WTC11 (cell line): ENCODE results near the gene PXYLP1.

Experiments used
- CREM ChIP-seq: sonication (generic); formaldehyde crosslinking; IDR thresholded peaks from 2 replicates; pipeline ENCODE4 v1.8.1; 2022; ENCODE audit warnings: mild to moderate bottlenecking, missing genetic modification reagents, moderate library complexity
- PRRX2 ChIP-seq: fragments of 250-450 bp; sonication (Bioruptor Pico); IDR thresholded peaks from 2 replicates; pipeline ENCODE4 v1.8.0; 2021; ENCODE audit warnings: mild to moderate bottlenecking
- SMAD4 ChIP-seq: sonication (generic); formaldehyde crosslinking; IDR thresholded peaks from 2 replicates; pipeline ENCODE4 v1.8.0; 2022; ENCODE audit warnings: mild to moderate bottlenecking, missing genetic modification reagents
- TEAD1 ChIP-seq: sonication (generic); formaldehyde crosslinking; IDR thresholded peaks from 2 replicates; pipeline ENCODE4 v1.8.0; 2022; ENCODE audit warnings: mild to moderate bottlenecking, missing genetic modification reagents
- TF ChIP-seq, protein P1 (sequence below): sonication (generic); formaldehyde crosslinking; IDR thresholded peaks from 2 replicates; pipeline ENCODE4 v1.8.1; 2023; ENCODE audit warnings: mild to moderate bottlenecking, missing genetic modification reagents, moderate library complexity
- TF ChIP-seq, protein P2 (sequence below): fragments of 200-600 bp; IDR thresholded peaks from 2 replicates; pipeline ENCODE4 v1.8.0; 2022; ENCODE audit warnings: antibody characterized with exemption
- TF ChIP-seq, protein P3 (sequence below): sonication (generic); formaldehyde crosslinking; conservative IDR thresholded peaks from 2 replicates; pipeline ENCODE4 v1.8.1; 2023; ENCODE audit warnings: mild to moderate bottlenecking, low read depth, missing genetic modification reagents, moderate library complexity
- TF ChIP-seq, protein P4 (sequence below): sonication (generic); formaldehyde crosslinking; IDR thresholded peaks from 2 replicates; pipeline ENCODE4 v1.8.0; 2022; ENCODE audit warnings: mild to moderate bottlenecking, missing genetic modification reagents
- TF ChIP-seq, protein P5 (sequence below): sonication (generic); formaldehyde crosslinking; IDR thresholded peaks from 2 replicates; pipeline ENCODE4 v1.8.1; 2022; ENCODE audit warnings: mild to moderate bottlenecking, moderate library complexity, missing genetic modification reagents

DNA sequence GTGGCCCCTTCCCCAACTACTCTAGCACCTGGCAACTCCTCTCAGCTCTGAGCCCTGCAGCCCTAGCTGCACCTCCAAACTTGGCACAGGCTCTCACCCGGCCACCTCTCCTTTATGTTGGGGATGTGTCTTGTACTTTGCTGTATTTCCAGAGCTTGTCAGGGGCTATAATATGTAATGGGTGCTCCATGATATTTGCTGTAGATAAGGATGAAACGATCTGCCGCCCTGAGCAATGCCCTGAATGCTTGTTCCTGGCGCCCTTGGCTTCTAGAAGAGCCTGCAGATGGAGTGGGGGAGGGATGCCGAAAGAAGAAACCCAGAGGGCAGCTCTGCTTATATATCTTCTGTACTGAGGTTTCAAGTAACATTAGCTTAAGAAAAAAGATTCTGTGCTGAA is 100.8 kb downstream of the PXYLP1 start:
- TF ChIP-seq, protein P1, sequence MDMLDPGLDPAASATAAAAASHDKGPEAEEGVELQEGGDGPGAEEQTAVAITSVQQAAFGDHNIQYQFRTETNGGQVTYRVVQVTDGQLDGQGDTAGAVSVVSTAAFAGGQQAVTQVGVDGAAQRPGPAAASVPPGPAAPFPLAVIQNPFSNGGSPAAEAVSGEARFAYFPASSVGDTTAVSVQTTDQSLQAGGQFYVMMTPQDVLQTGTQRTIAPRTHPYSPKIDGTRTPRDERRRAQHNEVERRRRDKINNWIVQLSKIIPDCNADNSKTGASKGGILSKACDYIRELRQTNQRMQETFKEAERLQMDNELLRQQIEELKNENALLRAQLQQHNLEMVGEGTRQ (CRISPR knock-in tag), result no peak
- TF ChIP-seq, protein P2, sequence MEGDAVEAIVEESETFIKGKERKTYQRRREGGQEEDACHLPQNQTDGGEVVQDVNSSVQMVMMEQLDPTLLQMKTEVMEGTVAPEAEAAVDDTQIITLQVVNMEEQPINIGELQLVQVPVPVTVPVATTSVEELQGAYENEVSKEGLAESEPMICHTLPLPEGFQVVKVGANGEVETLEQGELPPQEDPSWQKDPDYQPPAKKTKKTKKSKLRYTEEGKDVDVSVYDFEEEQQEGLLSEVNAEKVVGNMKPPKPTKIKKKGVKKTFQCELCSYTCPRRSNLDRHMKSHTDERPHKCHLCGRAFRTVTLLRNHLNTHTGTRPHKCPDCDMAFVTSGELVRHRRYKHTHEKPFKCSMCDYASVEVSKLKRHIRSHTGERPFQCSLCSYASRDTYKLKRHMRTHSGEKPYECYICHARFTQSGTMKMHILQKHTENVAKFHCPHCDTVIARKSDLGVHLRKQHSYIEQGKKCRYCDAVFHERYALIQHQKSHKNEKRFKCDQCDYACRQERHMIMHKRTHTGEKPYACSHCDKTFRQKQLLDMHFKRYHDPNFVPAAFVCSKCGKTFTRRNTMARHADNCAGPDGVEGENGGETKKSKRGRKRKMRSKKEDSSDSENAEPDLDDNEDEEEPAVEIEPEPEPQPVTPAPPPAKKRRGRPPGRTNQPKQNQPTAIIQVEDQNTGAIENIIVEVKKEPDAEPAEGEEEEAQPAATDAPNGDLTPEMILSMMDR, result no peak
- no peak for TF ChIP-seq TEAD1 (CRISPR knock-in tag)
- TF ChIP-seq, protein P3, sequence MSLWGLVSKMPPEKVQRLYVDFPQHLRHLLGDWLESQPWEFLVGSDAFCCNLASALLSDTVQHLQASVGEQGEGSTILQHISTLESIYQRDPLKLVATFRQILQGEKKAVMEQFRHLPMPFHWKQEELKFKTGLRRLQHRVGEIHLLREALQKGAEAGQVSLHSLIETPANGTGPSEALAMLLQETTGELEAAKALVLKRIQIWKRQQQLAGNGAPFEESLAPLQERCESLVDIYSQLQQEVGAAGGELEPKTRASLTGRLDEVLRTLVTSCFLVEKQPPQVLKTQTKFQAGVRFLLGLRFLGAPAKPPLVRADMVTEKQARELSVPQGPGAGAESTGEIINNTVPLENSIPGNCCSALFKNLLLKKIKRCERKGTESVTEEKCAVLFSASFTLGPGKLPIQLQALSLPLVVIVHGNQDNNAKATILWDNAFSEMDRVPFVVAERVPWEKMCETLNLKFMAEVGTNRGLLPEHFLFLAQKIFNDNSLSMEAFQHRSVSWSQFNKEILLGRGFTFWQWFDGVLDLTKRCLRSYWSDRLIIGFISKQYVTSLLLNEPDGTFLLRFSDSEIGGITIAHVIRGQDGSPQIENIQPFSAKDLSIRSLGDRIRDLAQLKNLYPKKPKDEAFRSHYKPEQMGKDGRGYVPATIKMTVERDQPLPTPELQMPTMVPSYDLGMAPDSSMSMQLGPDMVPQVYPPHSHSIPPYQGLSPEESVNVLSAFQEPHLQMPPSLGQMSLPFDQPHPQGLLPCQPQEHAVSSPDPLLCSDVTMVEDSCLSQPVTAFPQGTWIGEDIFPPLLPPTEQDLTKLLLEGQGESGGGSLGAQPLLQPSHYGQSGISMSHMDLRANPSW (CRISPR knock-in tag), result no peak
- TF ChIP-seq, protein P4, sequence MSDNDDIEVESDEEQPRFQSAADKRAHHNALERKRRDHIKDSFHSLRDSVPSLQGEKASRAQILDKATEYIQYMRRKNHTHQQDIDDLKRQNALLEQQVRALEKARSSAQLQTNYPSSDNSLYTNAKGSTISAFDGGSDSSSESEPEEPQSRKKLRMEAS (CRISPR knock-in tag), result no peak
- no peak for TF ChIP-seq SMAD4 (CRISPR knock-in tag)
- TF ChIP-seq, protein P5, sequence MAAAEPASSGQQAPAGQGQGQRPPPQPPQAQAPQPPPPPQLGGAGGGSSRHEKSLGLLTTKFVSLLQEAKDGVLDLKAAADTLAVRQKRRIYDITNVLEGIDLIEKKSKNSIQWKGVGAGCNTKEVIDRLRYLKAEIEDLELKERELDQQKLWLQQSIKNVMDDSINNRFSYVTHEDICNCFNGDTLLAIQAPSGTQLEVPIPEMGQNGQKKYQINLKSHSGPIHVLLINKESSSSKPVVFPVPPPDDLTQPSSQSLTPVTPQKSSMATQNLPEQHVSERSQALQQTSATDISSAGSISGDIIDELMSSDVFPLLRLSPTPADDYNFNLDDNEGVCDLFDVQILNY (CRISPR knock-in tag), result no peak
- no peak for TF ChIP-seq CREM (CRISPR knock-in tag)
- no peak for TF ChIP-seq PRRX2
